K562 (cell line): ENCODE results near the gene PHTF2. TPM values are rescaled to one million over a fixed set of nuclear protein-coding genes. Genes with fewer than 3 reads are reported as not detected.

Experiments
- ARID1B ChIP-seq: fragments of 450-650 bp; IDR thresholded peaks from 2 replicates; pipeline ENCODE4 v1.6.1; 2016; ENCODE audit warnings: antibody characterized with exemption, mild to moderate bottlenecking, inconsistent platforms
- C11orf30 ChIP-seq: fragments of 450-650 bp; IDR thresholded peaks from 2 replicates; pipeline ENCODE4 v1.6.1; 2016; ENCODE audit warnings: low read depth, mild to moderate bottlenecking
- CREB1 ChIP-seq, 2 experiments: sonication (generic) in 1 of 2; formaldehyde crosslinking in 1 of 2; IDR thresholded peaks; 2 replicates each; pipeline versions ENCODE4 v1.6.1 to v1.8.0; 2012 to 2022; ENCODE audit warnings: inconsistent platforms in 1 of 2, mild to moderate bottlenecking in 1 of 2, missing genetic modification reagents in 1 of 2, moderate library complexity in 1 of 2
- EP400 ChIP-seq: fragments of 450-650 bp; IDR thresholded peaks from 2 replicates; pipeline ENCODE4 v1.6.1; 2017; ENCODE audit warnings: antibody characterized with exemption, mild to moderate bottlenecking, moderate library complexity
- FOSL1 ChIP-seq: fragments of 200-800 bp; sonication (Bioruptor generic); conservative IDR thresholded peaks from 2 replicates; pipeline ENCODE4 v1.6.1; 2016; ENCODE audit warnings: missing genetic modification characterization, missing compliant biosample characterization
- GABPB1 ChIP-seq: sonication (generic); formaldehyde crosslinking; IDR thresholded peaks from 2 replicates; pipeline ENCODE4 v1.8.0; 2022; ENCODE audit warnings: mild to moderate bottlenecking, missing genetic modification reagents
- IRF2 ChIP-seq: sonication (generic); formaldehyde crosslinking; IDR thresholded peaks from 2 replicates; pipeline ENCODE4 v1.8.1; 2022; ENCODE audit warnings: mild to moderate bottlenecking, missing genetic modification reagents
- MLLT1 ChIP-seq, 2 experiments: fragments of 450-650 bp; IDR thresholded peaks; 2 replicates each; pipeline ENCODE4 v1.6.1; 2016
- NCOR1 ChIP-seq: fragments of 450-650 bp; IDR thresholded peaks from 2 replicates; pipeline ENCODE4 v1.6.1; 2016; ENCODE audit warnings: mild to moderate bottlenecking, moderate library complexity
- NR2C1 ChIP-seq, 2 experiments: fragments of 450-650 bp; IDR thresholded peaks; 2 replicates each; pipeline ENCODE4 v1.6.1; 2017; ENCODE audit warnings: mild to moderate bottlenecking in 2 of 2, antibody characterized with exemption in 1 of 2, inconsistent platforms in 1 of 2, missing compliant biosample characterization in 1 of 2, missing genetic modification characterization in 1 of 2
- RBM25 ChIP-seq: fragments of 200-400 bp; formaldehyde crosslinking; IDR thresholded peaks from 2 replicates; pipeline ENCODE4 v1.6.1; 2018; ENCODE audit warnings: low read length, low read depth, moderate library complexity; ENCODE audit not compliant: severe bottlenecking
- SIX5 ChIP-seq, 2 experiments: IDR thresholded peaks; 2 replicates each; pipeline ENCODE4 v1.6.1; 2011; ENCODE audit warnings: low read length in 2 of 2, borderline replicate concordance in 1 of 2, low read depth in 1 of 2, mild to moderate bottlenecking in 1 of 2, moderate library complexity in 1 of 2; ENCODE audit not compliant: insufficient read depth in 1 of 2
- TAF9B ChIP-seq: fragments of 450-650 bp; IDR thresholded peaks from 2 replicates; pipeline ENCODE4 v1.6.1; 2018; ENCODE audit warnings: mild to moderate bottlenecking; ENCODE audit not compliant: partially characterized antibody
- TEAD1 ChIP-seq, 2 experiments: fragments of 450-650 bp in 1 of 2; sonication (generic) in 1 of 2; formaldehyde crosslinking; IDR thresholded peaks; 2 replicates each; pipeline versions ENCODE4 v1.4.0 to v1.8.0; 2020 to 2022; ENCODE audit warnings: mild to moderate bottlenecking in 2 of 2, missing genetic modification reagents in 1 of 2
- TSHZ1 ChIP-seq: fragments of 250-450 bp; sonication (Bioruptor Pico); IDR thresholded peaks from 2 replicates; pipeline ENCODE4 v1.4.0; 2020; ENCODE audit warnings: mild to moderate bottlenecking, moderate library complexity
- ZC3H11A ChIP-seq: IDR thresholded peaks from 2 replicates; pipeline ENCODE4 v1.6.1; 2012; ENCODE audit warnings: low read depth, low read length, improper control_type of control experiment
- ZNF175 ChIP-seq: fragments of 200-800 bp; sonication (Bioruptor generic); IDR thresholded peaks from 2 replicates; pipeline ENCODE4 v1.6.1; 2016; ENCODE audit warnings: low read depth, mild to moderate bottlenecking, missing genetic modification characterization, missing compliant biosample characterization
- ZNF212 ChIP-seq: fragments of 450-650 bp; formaldehyde crosslinking; IDR thresholded peaks from 2 replicates; pipeline ENCODE4 v1.4.0; 2020; ENCODE audit warnings: mild to moderate bottlenecking
- ZNF217 ChIP-seq: sonication (generic); formaldehyde crosslinking; IDR thresholded peaks from 2 replicates; pipeline ENCODE4 v1.8.0; 2022; ENCODE audit warnings: mild to moderate bottlenecking, missing genetic modification reagents
- ZNF395 ChIP-seq: fragments of 200-800 bp; sonication (Bioruptor generic); IDR thresholded peaks from 2 replicates; pipeline ENCODE4 v1.6.1; 2017; ENCODE audit warnings: missing genetic modification characterization, missing compliant biosample characterization
- polyA plus RNA-seq, 8 experiments: library from polyadenylated mRNA; depleted of rRNA in 4 of 8; stranded (reverse) in 5 of 8; unstranded in 3 of 8; fragments of >200 nt; fragmentation: Nextera tagmentation in 2 of 8; fragmentation: Illumina TruSeq in 1 of 8; extraction: Ambion mirVana in 2 of 8; extraction: Trizol in 1 of 8; gene quantifications; 2 replicates each; pipeline versions ENCODE4 v1.2.1 to v1.2.3, GENCODE V29; 2011 to 2014; ENCODE audit warnings: inconsistent platforms in 1 of 8, missing spikeins in 1 of 8
- total RNA-seq, 7 experiments: library from RNA; depleted of rRNA in 6 of 7; stranded (reverse); fragments of >200 nt in 6 of 7; fragmentation: Illumina TruSeq in 2 of 7; extraction: Trizol in 2 of 7; gene quantifications; 2 replicates each; pipeline versions ENCODE4 v1.2.1 to v1.2.3, GENCODE V29; 2011 to 2021; ENCODE audit warnings: low replicate concordance in 1 of 7

The PHTF2 gene
- total and polyA plus RNA-seq, 9 of the 15 experiments (the other 6 are each of a cell fraction or from before 2014, with no cell fraction given) = 17.9 to 43.6 (median 25.4) TPM

GRCh38 chr7:77798394-77799077 lies at the start of gene PHTF2, which contains the start of gene TMEM60 (continued):
- TF ChIP-seq ZNF175 (CRISPR knock-in tag) (no peak), TSHZ1 (CRISPR knock-in tag) (0 out of 2 replicates have a peak, but pooled peaks have one; percentile 29), ARID1B (0 out of 2 replicates have a peak, but pooled peaks have one; percentile 6), RBM25 (peak; percentile 84), ZNF217 (CRISPR knock-in tag) (no peak), ZNF395 (CRISPR knock-in tag) (no peak), TAF9B (no peak), ZNF212 (CRISPR knock-in tag) (no peak), ZC3H11A (no peak), NR2C1 (IDR thresholded peaks at IDR 0.05) (no peak), NR2C1 (tag; IDR thresholded peaks at IDR 0.05) (no peak), FOSL1 (no peak), C11orf30 (no peak; the same call in none of the 2 replicates), IRF2 (no peak), SIX5 (IDR thresholded peaks at IDR 0.05; ENCODE audit: borderline replicate concordance in 1 of 2, insufficient read depth in 1 of 2, low read depth in 1 of 2, low read length in 2 of 2) (no peak), MLLT1 (IDR thresholded peaks at IDR 0.05) (peak; percentile 42 to 92; a peak in 3 of 4 replicates), GABPB1 (peak; percentile 80), CREB1 (IDR thresholded peaks at IDR 0.05) (no peak), CREB1 (CRISPR knock-in tag; IDR thresholded peaks at IDR 0.05) (peak; percentile 53), NCOR1 (no peak), TEAD1 (CRISPR knock-in tag; IDR thresholded peaks at IDR 0.05) (0 out of 4 replicates have a peak, but pooled peaks of 1 of the 2 experiments have one; percentile 38), EP400 (peak; percentile 76)
